ENCODE results near the gene PCDHB16. TPM values are rescaled to one million over a fixed set of nuclear protein-coding genes. Genes with fewer than 3 reads are reported as not detected.
"Not testable (repeated sequence)": the region's sequence is repeated elsewhere in the genome, so short reads cannot be mapped to it uniquely, and the experiment has no call there.

The PCDHB16 gene
- total RNA-seq, 1 experiment from 2014 or later: 0.04 TPM

DNA sequence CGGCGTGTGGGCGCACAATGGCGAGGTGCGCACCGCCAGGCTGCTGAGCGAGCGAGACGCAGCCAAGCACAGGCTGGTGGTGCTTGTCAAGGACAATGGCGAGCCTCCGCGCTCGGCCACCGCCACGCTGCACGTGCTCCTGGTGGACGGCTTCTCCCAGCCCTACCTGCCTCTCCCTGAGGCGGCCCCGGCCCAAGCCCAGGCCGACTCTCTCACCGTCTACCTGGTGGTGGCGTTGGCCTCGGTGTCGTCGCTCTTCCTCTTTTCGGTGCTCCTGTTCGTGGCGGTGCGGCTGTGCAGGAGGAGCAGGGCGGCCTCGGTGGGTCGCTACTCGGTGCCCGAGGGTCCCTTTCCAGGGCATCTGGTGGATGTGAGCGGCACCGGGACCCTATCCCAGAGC lies 30.1 kb upstream of the PCDHB16 start:
- H2AFZ ChIP-seq (ENCODE audit: low read length); H3K27ac ChIP-seq (ENCODE audit: low read length); H4K20me1 ChIP-seq (ENCODE audit: insufficient read depth, low read depth, low read length); H3K4me3 ChIP-seq (ENCODE audit: low read length); DNase-seq; H3K9me2 ChIP-seq (replicated peaks; ENCODE audit: insufficient read depth, low read length); H3K4me1 ChIP-seq (ENCODE audit: low read length); H3K9me3 ChIP-seq (ENCODE audit: low read length); H3K27me3 ChIP-seq (ENCODE audit: low read length); H3K4me2 ChIP-seq (ENCODE audit: low read depth, low read length, poor library complexity, severe bottlenecking); H3K79me2 ChIP-seq (ENCODE audit: low read length); H3K9ac ChIP-seq (ENCODE audit: low read length); H3K36me3 ChIP-seq (ENCODE audit: insufficient read depth, low read length): not testable (repeated sequence)

DNA sequence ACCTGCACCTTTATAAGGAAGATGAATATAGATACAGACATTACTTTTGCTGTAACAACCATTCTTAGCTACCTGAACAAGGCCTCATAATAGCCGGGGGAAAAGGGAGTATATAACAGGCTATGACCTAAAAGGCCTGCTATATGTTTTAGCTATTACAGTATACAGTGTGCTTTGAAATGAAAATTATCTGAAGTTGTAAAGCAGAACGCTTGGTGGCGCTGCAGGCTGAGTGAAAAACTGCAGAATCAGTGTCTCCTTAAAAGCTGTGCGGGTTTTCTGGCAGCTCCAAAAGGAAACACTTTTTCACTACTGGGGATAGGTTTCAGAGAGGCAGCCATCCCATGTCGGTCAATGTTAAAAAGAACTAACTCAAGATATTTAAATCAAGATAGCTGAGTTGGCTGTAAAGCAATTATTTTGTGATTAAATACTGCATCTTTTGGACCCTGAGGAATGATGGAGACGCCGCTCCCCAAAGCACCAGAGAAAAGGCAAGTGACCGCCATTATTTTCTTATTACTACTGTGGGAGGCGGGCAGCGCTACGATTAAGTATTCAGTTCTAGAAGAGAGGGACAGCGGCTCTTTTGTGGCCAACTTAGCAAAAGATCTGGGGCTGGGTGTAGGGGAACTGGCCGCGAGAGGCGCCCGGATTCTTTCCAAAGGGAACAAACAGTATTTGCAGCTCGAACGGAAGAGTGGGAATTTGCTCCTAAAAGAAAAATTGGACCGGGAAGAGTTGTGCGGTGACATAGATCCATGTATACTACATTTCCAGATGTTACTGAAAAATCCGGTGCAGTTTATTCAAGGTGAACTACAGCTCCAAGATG lies 26.4 kb upstream of the PCDHB16 start:
- DNase-seq: peak; percentile 69
- Histone ChIP-seq H3K4me2 (ENCODE audit: low read depth, low read length, poor library complexity, severe bottlenecking) (no peak overlapping the region), H3K79me2 (ENCODE audit: low read length) (no peaks in the 10 kb centered on the region), H4K20me1 (ENCODE audit: insufficient read depth, low read depth, low read length) (no peaks in the 10 kb centered on the region), H3K4me1 (ENCODE audit: low read length) (no peaks in the 10 kb centered on the region), H3K9ac (ENCODE audit: low read length) (no peak overlapping the region), H3K36me3 (ENCODE audit: insufficient read depth, low read length) (no peaks in the 10 kb centered on the region), H3K27me3 (ENCODE audit: low read length) (no peaks in the 10 kb centered on the region), H3K4me3 (ENCODE audit: low read length) (no peak overlapping the region), H3K9me3 (ENCODE audit: low read length) (no peaks in the 10 kb centered on the region), H2AFZ (ENCODE audit: low read length) (no peak overlapping the region), H3K9me2 (replicated peaks; ENCODE audit: insufficient read depth, low read length) (no peaks in the 10 kb centered on the region), H3K27ac (ENCODE audit: low read length) (no peak overlapping the region)

DNA sequence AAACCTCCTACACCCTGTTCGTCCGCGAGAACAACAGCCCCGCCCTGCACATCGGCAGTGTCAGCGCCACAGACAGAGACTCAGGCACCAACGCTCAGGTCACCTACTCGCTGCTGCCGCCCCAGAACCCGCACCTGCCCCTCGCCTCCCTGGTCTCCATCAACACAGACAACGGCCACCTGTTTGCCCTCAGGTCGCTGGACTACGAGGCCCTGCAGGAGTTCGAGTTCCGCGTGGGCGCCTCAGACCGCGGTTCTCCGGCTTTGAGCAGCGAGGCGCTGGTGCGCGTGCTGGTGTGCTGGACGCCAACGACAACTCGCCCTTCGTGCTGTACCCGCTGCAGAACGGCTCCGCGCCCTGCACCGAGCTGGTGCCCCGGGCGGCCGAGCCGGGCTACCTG lies 24.8 kb upstream of the PCDHB16 start:
- not testable (repeated sequence) for H3K4me3 ChIP-seq (ENCODE audit: low read length); H3K9me2 ChIP-seq (replicated peaks; ENCODE audit: insufficient read depth, low read length); DNase-seq; H2AFZ ChIP-seq (ENCODE audit: low read length); H3K4me1 ChIP-seq (ENCODE audit: low read length); H3K27me3 ChIP-seq (ENCODE audit: low read length); H3K36me3 ChIP-seq (ENCODE audit: insufficient read depth, low read length); H3K79me2 ChIP-seq (ENCODE audit: low read length); H3K9me3 ChIP-seq (ENCODE audit: low read length); H4K20me1 ChIP-seq (ENCODE audit: insufficient read depth, low read depth, low read length); H3K9ac ChIP-seq (ENCODE audit: low read length); H3K4me2 ChIP-seq (ENCODE audit: low read depth, low read length, poor library complexity, severe bottlenecking); H3K27ac ChIP-seq (ENCODE audit: low read length)

DNA sequence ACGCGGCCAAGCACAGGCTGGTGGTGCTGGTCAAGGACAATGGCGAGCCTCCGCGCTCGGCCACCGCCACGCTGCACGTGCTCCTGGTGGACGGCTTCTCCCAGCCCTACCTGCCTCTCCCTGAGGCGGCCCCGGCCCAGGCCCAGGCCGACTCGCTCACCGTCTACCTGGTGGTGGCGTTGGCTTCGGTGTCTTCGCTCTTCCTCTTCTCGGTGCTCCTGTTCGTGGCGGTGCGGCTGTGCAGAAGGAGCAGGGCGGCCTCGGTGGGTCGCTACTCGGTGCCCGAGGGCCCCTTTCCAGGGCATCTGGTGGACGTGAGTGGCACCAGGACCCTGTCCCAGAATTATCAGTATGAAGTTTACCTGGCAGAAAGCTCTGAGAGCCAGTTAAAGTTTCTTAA lies 24.3 kb upstream of the PCDHB16 start:
- H2AFZ ChIP-seq (ENCODE audit: low read length); H3K9ac ChIP-seq (ENCODE audit: low read length); DNase-seq; H3K4me2 ChIP-seq (ENCODE audit: low read depth, low read length, poor library complexity, severe bottlenecking); H3K27ac ChIP-seq (ENCODE audit: low read length); H3K79me2 ChIP-seq (ENCODE audit: low read length); H3K4me1 ChIP-seq (ENCODE audit: low read length); H3K36me3 ChIP-seq (ENCODE audit: insufficient read depth, low read length); H3K4me3 ChIP-seq (ENCODE audit: low read length); H3K9me3 ChIP-seq (ENCODE audit: low read length); H4K20me1 ChIP-seq (ENCODE audit: insufficient read depth, low read depth, low read length); H3K27me3 ChIP-seq (ENCODE audit: low read length); H3K9me2 ChIP-seq (replicated peaks; ENCODE audit: insufficient read depth, low read length): not testable (repeated sequence)

DNA sequence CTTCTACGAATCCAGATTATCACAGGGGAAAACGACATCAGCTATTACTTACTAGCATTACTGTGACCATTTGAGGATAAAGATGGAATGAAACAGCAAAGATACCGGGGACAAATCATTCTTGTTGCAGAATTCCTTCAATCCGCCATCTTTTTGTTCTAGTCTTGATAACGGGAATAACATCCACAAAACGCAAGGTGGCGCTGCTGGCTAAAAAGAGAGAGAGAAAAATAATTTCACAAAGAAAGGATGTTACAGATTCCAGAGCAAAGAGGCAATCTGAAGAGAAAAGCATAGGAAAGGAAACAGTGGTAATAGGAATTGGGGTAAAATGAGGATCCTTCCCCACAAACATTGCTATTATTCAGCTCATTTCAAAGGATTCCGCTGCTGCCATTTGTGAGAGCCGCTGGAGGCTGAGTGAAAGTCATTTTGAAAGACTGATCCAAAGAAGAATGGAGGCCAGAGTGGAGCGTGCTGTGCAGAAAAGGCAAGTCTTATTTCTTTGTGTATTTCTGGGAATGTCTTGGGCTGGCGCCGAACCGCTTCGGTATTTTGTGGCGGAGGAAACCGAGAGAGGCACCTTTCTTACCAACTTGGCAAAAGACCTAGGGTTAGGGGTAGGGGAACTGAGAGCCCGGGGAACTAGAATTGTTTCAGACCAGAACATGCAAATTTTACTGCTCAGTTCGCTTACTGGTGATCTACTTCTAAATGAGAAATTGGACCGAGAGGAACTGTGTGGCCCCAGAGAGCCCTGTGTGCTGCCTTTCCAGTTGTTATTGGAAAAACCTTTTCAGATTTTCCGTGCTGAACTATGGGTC lies 9.6 kb upstream of the PCDHB16 start, which contains the start of gene PCDHB7:
Gene PCDHB7 (plus strand): TSS at position 264 of the 824 bp plus-strand sequence. CDS start 192 bp downstream, at position 456.
- Histone ChIP-seq H3K4me1 (ENCODE audit: low read length) (peaks cover 6% of the 10 kb centered on the region), H3K4me2 (ENCODE audit: low read depth, low read length, poor library complexity, severe bottlenecking) (peak within 1 kb of the TSS; percentile 48), H4K20me1 (ENCODE audit: insufficient read depth, low read depth, low read length) (no peaks in the 10 kb centered on the region), H3K36me3 (ENCODE audit: insufficient read depth, low read length) (no peaks in the 10 kb centered on the region), H3K9me3 (ENCODE audit: low read length) (no peaks in the 10 kb centered on the region), H3K79me2 (ENCODE audit: low read length) (no peaks in the 10 kb centered on the region), H3K9ac (ENCODE audit: low read length) (peak within 1 kb of the TSS; percentile 31), H3K9me2 (replicated peaks; ENCODE audit: insufficient read depth, low read length) (no peaks in the 10 kb centered on the region), H3K4me3 (ENCODE audit: low read length) (peak within 1 kb of the TSS; percentile 29; the same call in 1 of the 2 replicates), H2AFZ (ENCODE audit: low read length) (peak within 1 kb of the TSS; percentile 54; the same call in 1 of the 2 replicates), H3K27ac (ENCODE audit: low read length) (no peak within 1 kb of the TSS), H3K27me3 (ENCODE audit: low read length) (no peaks in the 10 kb centered on the region)
- peak; percentile 80 for DNase-seq

DNA sequence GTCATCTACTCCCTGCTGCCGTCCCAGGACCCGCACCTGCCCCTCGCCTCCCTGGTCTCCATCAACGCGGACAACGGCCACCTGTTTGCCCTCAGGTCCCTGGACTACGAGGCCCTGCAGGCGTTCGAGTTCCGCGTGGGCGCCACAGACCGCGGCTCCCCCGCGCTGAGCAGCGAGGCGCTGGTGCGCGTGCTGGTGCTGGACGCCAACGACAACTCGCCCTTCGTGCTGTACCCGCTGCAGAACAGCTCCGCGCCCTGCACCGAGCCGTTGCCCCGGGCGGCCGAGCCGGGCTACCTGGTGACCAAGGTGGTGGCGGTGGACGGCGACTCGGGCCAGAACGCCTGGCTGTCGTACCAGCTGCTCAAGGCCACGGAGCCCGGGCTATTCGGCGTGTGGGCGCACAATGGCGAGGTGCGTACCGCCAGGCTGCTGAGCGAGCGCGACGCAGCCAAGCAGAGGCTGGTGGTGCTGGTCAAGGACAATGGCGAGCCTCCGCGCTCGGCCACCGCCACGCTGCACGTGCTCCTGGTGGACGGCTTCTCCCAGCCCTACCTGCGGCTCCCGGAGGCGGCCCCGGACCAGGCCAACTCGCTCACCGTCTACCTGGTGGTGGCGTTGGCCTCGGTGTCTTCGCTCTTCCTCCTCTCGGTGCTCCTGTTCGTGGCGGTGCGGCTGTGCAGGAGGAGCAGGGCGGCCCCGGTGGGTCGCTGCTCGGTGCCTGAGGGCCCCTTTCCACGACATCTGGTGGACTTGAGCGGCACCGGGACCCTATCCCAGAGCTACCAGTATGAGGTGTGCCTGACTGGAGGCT lies 7.7 kb upstream of the PCDHB16 start:
- not testable (repeated sequence) for H3K36me3 ChIP-seq (ENCODE audit: insufficient read depth, low read length); H4K20me1 ChIP-seq (ENCODE audit: insufficient read depth, low read depth, low read length); H3K27ac ChIP-seq (ENCODE audit: low read length); H3K27me3 ChIP-seq (ENCODE audit: low read length); H2AFZ ChIP-seq (ENCODE audit: low read length); H3K4me3 ChIP-seq (ENCODE audit: low read length); H3K4me2 ChIP-seq (ENCODE audit: low read depth, low read length, poor library complexity, severe bottlenecking); H3K79me2 ChIP-seq (ENCODE audit: low read length); H3K4me1 ChIP-seq (ENCODE audit: low read length); H3K9me2 ChIP-seq (replicated peaks; ENCODE audit: insufficient read depth, low read length); H3K9ac ChIP-seq (ENCODE audit: low read length); H3K9me3 ChIP-seq (ENCODE audit: low read length); DNase-seq

DNA sequence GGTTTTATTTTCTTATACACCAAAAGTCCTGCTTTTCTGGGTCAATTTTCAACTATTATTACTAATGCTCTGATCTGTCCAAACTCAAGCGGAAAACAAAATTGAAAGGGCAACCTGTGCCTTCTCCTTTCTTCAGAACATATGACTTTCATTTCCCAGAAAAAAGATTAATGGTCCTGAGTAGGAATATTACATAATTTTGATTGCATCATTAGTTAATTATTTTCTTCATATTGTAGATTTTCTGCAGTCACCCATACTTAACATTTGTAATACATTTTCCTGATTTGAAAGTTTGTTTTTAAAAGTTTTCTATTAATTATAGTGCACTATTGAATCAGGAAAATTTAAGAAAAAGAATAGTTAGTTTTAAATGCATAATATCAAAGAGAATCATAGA lies 6.3 kb upstream of the PCDHB16 start:
- no peaks in the 10 kb centered on the region for H3K27me3 ChIP-seq (ENCODE audit: low read length)
- H3K9me3 ChIP-seq (ENCODE audit: low read length): no peaks in the 10 kb centered on the region
- no peak overlapping the region for H2AFZ ChIP-seq (ENCODE audit: low read length)
- no peaks in the 10 kb centered on the region for H3K9me2 ChIP-seq (replicated peaks; ENCODE audit: insufficient read depth, low read length)
- H3K36me3 ChIP-seq (ENCODE audit: insufficient read depth, low read length): no peaks in the 10 kb centered on the region
- no peak overlapping the region for H3K27ac ChIP-seq (ENCODE audit: low read length)
- H3K79me2 ChIP-seq (ENCODE audit: low read length): no peaks in the 10 kb centered on the region
- no peaks in the 10 kb centered on the region for H4K20me1 ChIP-seq (ENCODE audit: insufficient read depth, low read depth, low read length)
- H3K4me1 ChIP-seq (ENCODE audit: low read length): peaks cover 6% of the 10 kb centered on the region
- no peak overlapping the region for H3K4me3 ChIP-seq (ENCODE audit: low read length)
- H3K9ac ChIP-seq (ENCODE audit: low read length): no peak overlapping the region
- DNase-seq: no peak
- no peak overlapping the region for H3K4me2 ChIP-seq (ENCODE audit: low read depth, low read length, poor library complexity, severe bottlenecking)

All from Karpas-422 (cell line).